Prostate gland (tissue), 2 donors: ENCODE results near the gene SARDH.

Source experiments
- POLR2AphosphoS5 ChIP-seq: sonication (generic); formaldehyde crosslinking; IDR thresholded peaks from one replicate; pipeline ENCODE4 v1.6.1; 2017; ENCODE audit warnings: antibody characterized with exemption
- TF ChIP-seq, protein P1 (sequence below), 4 experiments: fragments of 200-600 bp in 2 of 4; fragments of 450-650 bp in 2 of 4; sonication (generic) in 2 of 4; IDR thresholded peaks; 1 replicate in 3 of 4; 2 replicates in 1 of 4; pipeline ENCODE4 v1.5.1; 2016 to 2019; ENCODE audit warnings: antibody characterized with exemption in 4 of 4, mild to moderate bottlenecking in 2 of 4, moderate library complexity in 2 of 4

DNA sequence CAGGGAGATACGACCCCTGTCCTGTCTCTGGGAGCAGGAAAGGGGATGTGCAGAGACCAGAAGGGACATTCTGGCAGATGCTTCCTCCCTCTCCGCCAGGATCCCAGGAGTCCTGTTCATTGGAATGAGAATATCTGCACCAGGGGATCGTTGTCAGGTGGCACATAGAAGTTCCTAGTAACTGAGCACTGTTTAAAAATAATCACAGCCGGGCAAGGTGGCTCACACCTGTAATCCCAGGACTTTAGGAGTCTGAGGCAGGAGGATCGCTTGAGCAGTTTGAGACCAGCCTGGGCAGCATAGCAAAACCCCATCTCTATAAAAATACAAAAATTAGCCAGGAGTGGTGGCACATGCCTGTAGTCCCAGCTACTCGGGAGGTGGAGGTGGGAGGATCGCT lies 12.3 kb downstream of the SARDH start:
- TF ChIP-seq, protein P1, sequence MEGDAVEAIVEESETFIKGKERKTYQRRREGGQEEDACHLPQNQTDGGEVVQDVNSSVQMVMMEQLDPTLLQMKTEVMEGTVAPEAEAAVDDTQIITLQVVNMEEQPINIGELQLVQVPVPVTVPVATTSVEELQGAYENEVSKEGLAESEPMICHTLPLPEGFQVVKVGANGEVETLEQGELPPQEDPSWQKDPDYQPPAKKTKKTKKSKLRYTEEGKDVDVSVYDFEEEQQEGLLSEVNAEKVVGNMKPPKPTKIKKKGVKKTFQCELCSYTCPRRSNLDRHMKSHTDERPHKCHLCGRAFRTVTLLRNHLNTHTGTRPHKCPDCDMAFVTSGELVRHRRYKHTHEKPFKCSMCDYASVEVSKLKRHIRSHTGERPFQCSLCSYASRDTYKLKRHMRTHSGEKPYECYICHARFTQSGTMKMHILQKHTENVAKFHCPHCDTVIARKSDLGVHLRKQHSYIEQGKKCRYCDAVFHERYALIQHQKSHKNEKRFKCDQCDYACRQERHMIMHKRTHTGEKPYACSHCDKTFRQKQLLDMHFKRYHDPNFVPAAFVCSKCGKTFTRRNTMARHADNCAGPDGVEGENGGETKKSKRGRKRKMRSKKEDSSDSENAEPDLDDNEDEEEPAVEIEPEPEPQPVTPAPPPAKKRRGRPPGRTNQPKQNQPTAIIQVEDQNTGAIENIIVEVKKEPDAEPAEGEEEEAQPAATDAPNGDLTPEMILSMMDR (IDR thresholded peaks at IDR 0.05): no peak
- no peak for TF ChIP-seq POLR2AphosphoS5
